NCI-H2171 (cell line): Measurements from ENCODE around the gene CDH4.

ENCODE experiments used
- DNase-seq: peaks from one replicate; lab custom pipeline; 2025; lab: John Stamatoyannopoulos, UW

Gene CDH4

GRCh38 chr20:61882716-61883615, 630.9 kb downstream of the CDH4 start:
- DNase-seq, result no peak

- DNase-seq, result no peak
These were observed 631.9 kb downstream of the CDH4 start for GRCh38 chr20:61883857-61884393.

GRCh38 chr20:61884571-61885389, 632.7 kb downstream of the CDH4 start:
- no peak for DNase-seq

- DNase-seq, result no peak
These were observed 634.0 kb downstream of the CDH4 start for GRCh38 chr20:61885759-61886715.

- DNase-seq, result no peak
These were observed 634.9 kb downstream of the CDH4 start for GRCh38 chr20:61886721-61887595.

GRCh38 chr20:61887596-61888093, 635.6 kb downstream of the CDH4 start:
- DNase-seq, result no peak

- no peak for DNase-seq
These were observed 636.2 kb downstream of the CDH4 start for GRCh38 chr20:61888101-61888865.

- DNase-seq, result no peak
These were observed 637.6 kb downstream of the CDH4 start for GRCh38 chr20:61889659-61890058.

- no peak for DNase-seq
These were observed 638.1 kb downstream of the CDH4 start for GRCh38 chr20:61890210-61890609.

- no peak for DNase-seq
These were observed 639.4 kb downstream of the CDH4 start for GRCh38 chr20:61891476-61891875.

GRCh38 chr20:61891916-61892649, 640.0 kb downstream of the CDH4 start:
- DNase-seq, result no peak

- no peak for DNase-seq
These were observed 643.0 kb downstream of the CDH4 start for GRCh38 chr20:61895016-61895415.

GRCh38 chr20:61895686-61896057, 643.6 kb downstream of the CDH4 start:
- no peak for DNase-seq

GRCh38 chr20:61896058-61896961, 644.2 kb downstream of the CDH4 start:
- DNase-seq, result peak; percentile 28

GRCh38 chr20:61897401-61898295, 645.6 kb downstream of the CDH4 start:
- DNase-seq, result no peak

GRCh38 chr20:61898405-61898804, 646.3 kb downstream of the CDH4 start:
- DNase-seq, result no peak
